ENCODE measurements around the gene NUCKS1. TPM values are rescaled to one million over a fixed set of nuclear protein-coding genes. Genes with fewer than 3 reads are reported as not detected.

Gene NUCKS1
- total and polyA plus RNA-seq, 2 donors (not counting 1 experiment from before 2014, with no cell fraction given), result 98.1 to 137 TPM

DNA sequence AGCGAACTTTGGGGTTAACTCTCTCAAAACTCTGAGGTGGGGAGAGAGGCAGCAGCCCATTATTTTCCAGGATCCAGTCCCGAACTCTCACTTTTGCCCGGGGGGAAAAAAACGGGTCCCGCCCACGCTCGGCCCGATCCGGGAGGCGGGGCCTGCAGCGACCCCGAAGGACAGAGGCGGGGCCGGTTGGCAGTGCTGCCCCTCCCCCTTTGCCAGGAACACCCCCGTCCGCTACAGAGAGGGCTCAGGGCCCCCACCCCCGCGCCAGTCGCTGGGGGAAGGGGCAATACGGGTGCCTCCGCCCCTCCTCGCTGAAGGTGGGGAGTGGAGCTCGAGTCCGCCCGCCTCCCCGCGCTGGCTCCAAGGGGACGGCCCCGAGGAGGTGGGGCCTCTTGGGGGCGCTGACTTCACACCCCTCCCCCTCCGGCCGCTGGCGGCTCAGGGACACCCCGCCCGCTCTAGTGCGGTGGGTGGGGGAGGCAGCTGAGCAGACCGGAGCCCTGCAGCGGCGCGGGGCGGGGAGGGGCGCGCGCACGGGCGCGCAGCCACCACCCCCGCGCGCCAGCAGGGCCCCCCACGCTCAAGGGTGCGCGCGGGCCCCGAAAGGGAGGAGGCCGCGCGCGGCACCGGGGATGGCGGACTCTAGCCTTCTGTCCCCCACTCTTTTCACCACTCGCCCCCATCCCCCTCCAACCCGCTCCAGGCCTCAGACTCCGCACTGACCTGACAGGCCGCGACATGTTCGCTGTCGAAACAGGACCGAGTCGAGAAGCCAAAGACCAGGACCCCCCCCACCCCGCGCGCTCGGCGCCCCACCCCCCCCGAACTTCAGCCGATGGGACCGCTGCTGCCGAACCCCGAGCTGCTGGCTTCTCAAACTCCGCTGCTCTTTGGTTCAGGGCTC is 496 bp downstream of the NUCKS1 start:
- DNase-seq (ENCODE audit: low read depth in 2 of 2), result peak; percentile 94 to 96
- no peak overlapping the region for H2AFZ ChIP-seq (ENCODE audit: low read length)
- H3K9ac ChIP-seq (ENCODE audit: insufficient read depth, low read length), result peak overlapping the region; percentile 86
- peaks cover 2% of the 10 kb centered on the region for H4K20me1 ChIP-seq (ENCODE audit: control insufficient read depth, extremely low read depth, insufficient read depth, low read length)
- H3K4me1 ChIP-seq (ENCODE audit: control insufficient read depth, extremely low read depth, insufficient read depth, low read length), result peaks cover 5% of the 10 kb centered on the region
- H3K9me3 ChIP-seq (ENCODE audit: control insufficient read depth, insufficient read depth, low read depth, low read length), result no peaks in the 10 kb centered on the region
- H3K27me3 ChIP-seq (ENCODE audit: control insufficient read depth, insufficient read depth, low read length), result no peaks in the 10 kb centered on the region
- H3K36me3 ChIP-seq (ENCODE audit: control insufficient read depth, insufficient read depth, low read length), result no peaks in the 10 kb centered on the region
- H3K27ac ChIP-seq (ENCODE audit: insufficient read depth, low read length), result peak overlapping the region; percentile 93
- no peak for TF ChIP-seq EZH2 (IDR thresholded peaks at IDR 0.05; ENCODE audit: low read length, missing control alignments)
- TF ChIP-seq, protein P1, sequence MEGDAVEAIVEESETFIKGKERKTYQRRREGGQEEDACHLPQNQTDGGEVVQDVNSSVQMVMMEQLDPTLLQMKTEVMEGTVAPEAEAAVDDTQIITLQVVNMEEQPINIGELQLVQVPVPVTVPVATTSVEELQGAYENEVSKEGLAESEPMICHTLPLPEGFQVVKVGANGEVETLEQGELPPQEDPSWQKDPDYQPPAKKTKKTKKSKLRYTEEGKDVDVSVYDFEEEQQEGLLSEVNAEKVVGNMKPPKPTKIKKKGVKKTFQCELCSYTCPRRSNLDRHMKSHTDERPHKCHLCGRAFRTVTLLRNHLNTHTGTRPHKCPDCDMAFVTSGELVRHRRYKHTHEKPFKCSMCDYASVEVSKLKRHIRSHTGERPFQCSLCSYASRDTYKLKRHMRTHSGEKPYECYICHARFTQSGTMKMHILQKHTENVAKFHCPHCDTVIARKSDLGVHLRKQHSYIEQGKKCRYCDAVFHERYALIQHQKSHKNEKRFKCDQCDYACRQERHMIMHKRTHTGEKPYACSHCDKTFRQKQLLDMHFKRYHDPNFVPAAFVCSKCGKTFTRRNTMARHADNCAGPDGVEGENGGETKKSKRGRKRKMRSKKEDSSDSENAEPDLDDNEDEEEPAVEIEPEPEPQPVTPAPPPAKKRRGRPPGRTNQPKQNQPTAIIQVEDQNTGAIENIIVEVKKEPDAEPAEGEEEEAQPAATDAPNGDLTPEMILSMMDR (conservative IDR thresholded peaks at IDR 0.05 in 1 of 2, IDR thresholded peaks at IDR 0.05 in 1 of 2; ENCODE audit: low read depth in 1 of 2, low read length in 2 of 2), result no peak
- H3K4me2 ChIP-seq (ENCODE audit: extremely low read depth, insufficient read depth, low read length), result peak overlapping the region; percentile 88
- H3K79me2 ChIP-seq (ENCODE audit: control insufficient read depth, insufficient read depth, low read length), result peaks cover 49% of the 10 kb centered on the region
- peak overlapping the region; percentile 60 to 97 (median 78) for H3K4me3 ChIP-seq (replicated peaks in 1 of 4; ENCODE audit: control extremely low read depth in 1 of 4, insufficient read depth in 1 of 4, low read depth in 3 of 4, low read length in 4 of 4)

- Histone ChIP-seq H3K27me3 (ENCODE audit: control insufficient read depth, insufficient read depth, low read length) (no peaks in the 10 kb centered on the region), H3K27ac (ENCODE audit: insufficient read depth, low read length) (peak overlapping the region; percentile 93), H3K79me2 (ENCODE audit: control insufficient read depth, insufficient read depth, low read length) (peaks cover 58% of the 10 kb centered on the region), H3K4me2 (ENCODE audit: extremely low read depth, insufficient read depth, low read length) (peak overlapping the region; percentile 88), H3K36me3 (ENCODE audit: control insufficient read depth, insufficient read depth, low read length) (no peaks in the 10 kb centered on the region), H3K9ac (ENCODE audit: insufficient read depth, low read length) (peak overlapping the region; percentile 86), H3K4me1 (ENCODE audit: control insufficient read depth, extremely low read depth, insufficient read depth, low read length) (peaks cover 5% of the 10 kb centered on the region), H4K20me1 (ENCODE audit: control insufficient read depth, extremely low read depth, insufficient read depth, low read length) (peaks cover 2% of the 10 kb centered on the region), H2AFZ (ENCODE audit: low read length) (no peak overlapping the region), H3K4me3 (replicated peaks in 1 of 4; ENCODE audit: control extremely low read depth in 1 of 4, insufficient read depth in 1 of 4, low read depth in 3 of 4, low read length in 4 of 4) (peak overlapping the region; percentile 60 to 97 (median 78)), H3K9me3 (ENCODE audit: control insufficient read depth, insufficient read depth, low read depth, low read length) (no peaks in the 10 kb centered on the region)
- TF ChIP-seq, protein P1 (conservative IDR thresholded peaks at IDR 0.05 in 1 of 2, IDR thresholded peaks at IDR 0.05 in 1 of 2; ENCODE audit: low read depth in 1 of 2, low read length in 2 of 2), result no peak
- TF ChIP-seq EZH2 (IDR thresholded peaks at IDR 0.05; ENCODE audit: low read length, missing control alignments), result no peak
- DNase-seq (ENCODE audit: low read depth in 2 of 2), result peak; percentile 69 to 86
Observed at GRCh38 chr1:205748403-205749233, 1.4 kb downstream of the NUCKS1 start.

Data from fibroblast of lung (primary cell).